Measurements from ENCODE around the gene LHPP.
"Not testable (repeated sequence)": the region's sequence is repeated elsewhere in the genome, so short reads cannot be mapped to it uniquely, and the experiment has no call there.

The LHPP gene, protein sequence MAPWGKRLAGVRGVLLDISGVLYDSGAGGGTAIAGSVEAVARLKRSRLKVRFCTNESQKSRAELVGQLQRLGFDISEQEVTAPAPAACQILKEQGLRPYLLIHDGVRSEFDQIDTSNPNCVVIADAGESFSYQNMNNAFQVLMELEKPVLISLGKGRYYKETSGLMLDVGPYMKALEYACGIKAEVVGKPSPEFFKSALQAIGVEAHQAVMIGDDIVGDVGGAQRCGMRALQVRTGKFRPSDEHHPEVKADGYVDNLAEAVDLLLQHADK

GRCh38 chr10:124461642-124462347, at the start of gene LHPP:
Gene LHPP, plus strand, starts transcription at chr10:124461823. Its CDS starts 40 bp downstream, at chr10:124461863.
- DNase-seq, result peak; percentile 79

DNA sequence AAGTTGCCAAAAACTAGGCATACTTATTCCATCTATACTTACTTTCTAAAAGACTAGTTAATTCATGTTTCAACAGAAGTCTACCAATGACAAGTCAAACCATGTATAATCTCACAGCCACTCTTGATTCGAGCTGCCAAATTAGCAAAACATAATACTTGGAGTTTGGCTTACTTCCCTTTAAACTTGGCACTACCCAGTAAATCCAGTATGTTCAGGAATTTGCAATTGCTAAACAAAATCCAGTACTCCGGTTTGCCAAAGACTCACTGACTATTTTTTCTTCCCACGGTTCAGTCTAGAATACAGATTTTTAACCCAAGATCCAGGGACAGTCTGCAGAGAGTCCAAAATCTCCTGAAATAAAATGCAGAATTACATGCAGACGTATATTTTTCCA, 47.5 kb upstream of the LHPP start:
- DNase-seq, result no peak

DNA sequence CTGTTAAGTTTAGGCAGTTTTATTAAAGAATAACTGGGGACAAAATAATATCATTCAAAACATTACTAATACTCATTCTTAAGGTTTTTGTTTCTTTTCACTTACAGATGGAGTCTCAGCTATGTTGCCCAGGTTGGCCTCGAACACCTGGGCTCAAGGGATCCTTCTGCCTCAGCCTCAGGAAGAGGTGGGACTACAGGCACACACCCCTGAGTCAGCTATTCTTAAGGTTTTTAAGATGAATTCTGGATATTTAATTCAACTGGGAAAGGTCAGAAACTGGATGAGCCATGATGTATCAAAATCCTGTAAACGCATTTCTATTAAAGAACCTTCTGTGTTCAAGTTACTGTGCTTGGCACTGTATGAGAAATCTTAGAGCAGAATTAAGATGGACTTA, 46.4 kb upstream of the LHPP start:
- no peak for DNase-seq

DNA sequence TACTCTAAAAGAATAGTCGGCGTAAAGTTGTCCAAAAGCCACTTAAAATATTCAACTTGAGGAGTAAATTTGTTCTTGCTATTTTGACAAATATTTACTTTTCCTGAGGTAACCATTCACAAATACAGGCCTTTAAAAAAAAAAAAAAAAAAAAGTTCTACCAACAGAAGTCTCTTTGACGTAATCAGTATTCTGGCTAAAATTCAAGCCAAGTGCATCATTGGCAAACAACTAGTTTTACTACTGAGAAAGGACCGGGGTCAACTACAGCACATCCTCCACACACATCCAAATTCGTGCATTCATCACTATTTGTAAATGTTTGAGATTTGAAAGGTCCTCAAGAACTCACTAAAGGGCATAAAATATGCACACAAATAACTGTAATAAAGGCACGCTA, 44.9 kb upstream of the LHPP start:
- DNase-seq, result no peak

- DNase-seq, result peak; percentile 31
Measured at GRCh38 chr10:124417895-124418725, 43.5 kb upstream of the LHPP start.

DNA sequence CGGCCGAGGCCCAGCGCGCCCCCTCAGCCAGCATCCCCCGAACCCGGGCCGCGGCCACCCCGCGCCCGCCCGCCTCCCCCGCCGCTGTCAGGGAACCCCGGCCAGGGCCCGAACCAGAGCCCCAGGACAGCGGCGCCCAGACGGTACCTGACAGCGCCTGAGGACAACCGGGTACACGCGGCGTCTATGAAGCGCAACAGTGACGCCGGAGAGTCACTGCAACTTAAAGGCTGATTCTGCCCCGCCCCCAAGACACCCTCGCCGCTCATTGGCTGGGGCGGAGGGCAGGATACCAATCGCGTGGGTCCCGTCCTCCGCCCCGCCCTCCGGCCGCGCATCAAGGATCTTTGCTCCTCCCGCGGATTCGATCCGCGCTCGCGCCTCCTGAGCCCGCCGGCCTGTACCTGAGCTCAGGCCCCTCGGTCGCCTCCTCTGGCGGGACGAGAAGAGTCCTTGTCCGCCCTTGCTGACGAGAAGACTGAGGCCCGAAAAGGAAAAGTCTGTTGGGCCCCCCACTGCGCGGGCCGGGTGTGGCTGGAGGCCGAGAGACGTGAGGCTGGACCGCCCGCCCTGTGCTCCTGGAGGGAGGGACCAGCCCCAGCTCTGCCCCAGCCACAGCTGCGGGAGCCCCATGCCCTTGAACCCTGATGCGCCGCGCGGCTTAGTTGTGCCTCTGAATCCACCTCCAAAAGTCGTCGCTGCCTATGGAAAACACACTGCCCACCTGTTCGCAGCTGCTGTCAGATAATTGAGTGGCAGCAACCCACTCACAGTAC, 42.7 kb upstream of the LHPP start, which contains the start of gene OAT:
OAT (minus strand) TSS at position 198 of the 776 bp plus-strand sequence. CDS start 6,752 bp downstream, outside the sequence.
- DNase-seq, result peak; percentile 96

DNA sequence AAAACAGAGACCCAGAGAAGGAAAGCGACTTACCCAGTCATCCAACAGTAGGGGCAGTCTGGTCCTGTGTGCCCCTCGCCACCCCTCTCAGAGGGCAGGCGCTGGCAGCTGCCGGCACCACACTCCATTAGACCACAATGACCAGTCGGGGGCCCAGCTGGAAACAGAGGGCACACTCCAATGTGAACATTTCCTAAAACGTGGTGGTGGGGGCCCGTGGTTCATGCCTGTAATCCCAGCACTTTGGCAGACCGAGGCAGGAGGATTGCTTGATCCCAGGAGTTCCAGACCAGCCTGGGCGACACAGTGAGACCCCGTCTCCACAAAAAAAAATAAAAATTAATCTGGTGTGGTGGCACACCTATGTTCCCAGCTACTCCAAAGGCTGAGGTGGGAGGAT, 42.0 kb upstream of the LHPP start:
- DNase-seq, result no peak

- no peak for DNase-seq
Measured at GRCh38 chr10:124420254-124420653, 41.4 kb upstream of the LHPP start.

GRCh38 chr10:124422742-124423141, 38.9 kb upstream of the LHPP start:
- no peak for DNase-seq

GRCh38 chr10:124423813-124424212, 37.8 kb upstream of the LHPP start:
- DNase-seq, result no peak

- DNase-seq, result no peak
Measured at GRCh38 chr10:124425227-124425962, 36.2 kb upstream of the LHPP start.

GRCh38 chr10:124428207-124428777, 33.3 kb upstream of the LHPP start:
- DNase-seq, result no peak

DNA sequence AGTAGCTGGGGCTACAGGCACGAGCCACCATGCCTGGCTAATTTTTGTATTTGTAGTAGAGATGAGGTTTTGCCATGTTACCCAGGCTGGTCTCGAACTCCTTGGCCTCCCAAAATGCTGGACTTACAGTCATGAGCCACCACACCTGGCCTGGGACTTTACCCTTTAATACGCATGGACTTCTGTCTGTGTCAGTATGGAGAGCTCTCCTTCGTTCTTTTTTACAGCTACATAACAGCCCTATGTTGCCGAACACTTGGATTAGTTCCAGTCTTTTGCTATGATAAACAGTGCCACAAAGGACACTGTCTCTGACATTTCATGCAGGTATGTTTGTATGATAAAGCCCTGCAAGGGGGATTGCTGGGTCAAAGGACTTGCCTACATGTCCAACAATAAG, 32.0 kb upstream of the LHPP start:
- DNase-seq, result no peak

GRCh38 chr10:124430077-124430476, 31.5 kb upstream of the LHPP start:
- DNase-seq, result no peak

GRCh38 chr10:124433461-124433860, 28.2 kb upstream of the LHPP start:
- DNase-seq, result no peak

DNA sequence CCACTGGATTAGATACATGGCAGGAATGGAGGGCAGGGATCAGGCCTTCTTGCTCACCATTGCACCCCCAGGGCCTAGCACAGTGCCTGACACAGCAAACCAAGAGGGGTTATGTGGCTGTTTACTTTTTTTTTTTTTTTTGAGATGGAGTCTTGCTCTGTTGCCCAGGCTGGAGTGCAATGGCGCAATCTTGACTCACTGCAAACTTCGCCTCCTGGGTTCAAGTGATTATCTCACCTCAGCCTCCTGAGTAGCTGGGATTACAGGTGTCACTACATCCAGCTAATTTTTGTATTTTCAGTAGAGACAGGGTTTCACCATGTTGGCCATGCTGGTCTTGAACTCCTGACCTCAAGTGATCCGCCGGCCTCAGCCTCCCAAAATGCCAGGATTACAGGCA, 25.9 kb upstream of the LHPP start:
- not testable (repeated sequence) for DNase-seq

GRCh38 chr10:124436191-124436638, 25.4 kb upstream of the LHPP start:
- DNase-seq, result no peak

- DNase-seq, result not testable (repeated sequence)
Measured at GRCh38 chr10:124441694-124442093, 19.9 kb upstream of the LHPP start.

- DNase-seq, result no peak
Measured at GRCh38 chr10:124446830-124447750, 14.5 kb upstream of the LHPP start.

GRCh38 chr10:124447751-124448466, 13.7 kb upstream of the LHPP start:
- no peak for DNase-seq
